LNCAP (cell line): ENCODE results near the gene MPI.

Source experiments
- TF ChIP-seq, protein P1 (sequence below): fragments of 450-650 bp; IDR thresholded peaks from 2 replicates; pipeline ENCODE4 v1.5.1; 2017; ENCODE audit warnings: mild to moderate bottlenecking

Gene MPI

DNA sequence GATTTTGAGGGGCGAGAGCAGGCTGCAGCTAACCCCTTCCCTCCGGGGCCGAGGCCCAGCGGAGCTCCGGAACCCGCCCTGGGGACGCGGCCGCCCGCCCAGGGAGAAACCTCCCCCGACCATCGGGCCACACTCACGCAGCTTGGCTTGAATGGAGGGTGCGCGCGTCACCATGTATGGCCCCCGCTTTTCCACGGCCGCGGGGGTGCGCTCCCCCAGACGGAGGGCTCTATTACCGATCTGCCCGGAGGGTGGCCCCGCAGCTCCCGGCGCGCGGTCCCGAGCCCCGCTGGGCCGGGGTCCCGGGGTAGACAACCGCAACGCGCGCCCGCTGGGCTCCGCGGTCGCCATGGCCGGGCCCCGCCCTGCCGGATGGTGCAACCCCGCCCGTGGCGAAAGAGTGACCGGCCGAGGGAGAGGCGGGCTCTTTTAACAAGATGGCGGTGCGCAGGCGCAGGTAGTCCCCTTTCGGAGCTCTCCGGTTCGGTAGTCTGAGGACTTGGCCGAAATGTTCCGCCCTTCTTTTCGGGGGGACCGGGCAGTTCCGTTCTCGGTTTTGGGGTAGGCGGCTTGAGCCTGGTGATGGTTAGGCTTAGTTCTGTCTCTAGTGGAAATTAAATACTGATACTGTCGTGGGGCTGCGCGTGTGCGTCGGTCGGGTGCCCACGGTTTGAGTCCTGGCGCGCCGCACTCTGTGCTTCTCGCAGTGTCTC is 16.8 kb downstream of the MPI start, which contains the start of gene FAM219B:
FAM219B (minus strand) TSS at position 402 of the 713 bp plus-strand sequence; CDS start at position 351, 51 bp downstream.
- TF ChIP-seq, protein P1, sequence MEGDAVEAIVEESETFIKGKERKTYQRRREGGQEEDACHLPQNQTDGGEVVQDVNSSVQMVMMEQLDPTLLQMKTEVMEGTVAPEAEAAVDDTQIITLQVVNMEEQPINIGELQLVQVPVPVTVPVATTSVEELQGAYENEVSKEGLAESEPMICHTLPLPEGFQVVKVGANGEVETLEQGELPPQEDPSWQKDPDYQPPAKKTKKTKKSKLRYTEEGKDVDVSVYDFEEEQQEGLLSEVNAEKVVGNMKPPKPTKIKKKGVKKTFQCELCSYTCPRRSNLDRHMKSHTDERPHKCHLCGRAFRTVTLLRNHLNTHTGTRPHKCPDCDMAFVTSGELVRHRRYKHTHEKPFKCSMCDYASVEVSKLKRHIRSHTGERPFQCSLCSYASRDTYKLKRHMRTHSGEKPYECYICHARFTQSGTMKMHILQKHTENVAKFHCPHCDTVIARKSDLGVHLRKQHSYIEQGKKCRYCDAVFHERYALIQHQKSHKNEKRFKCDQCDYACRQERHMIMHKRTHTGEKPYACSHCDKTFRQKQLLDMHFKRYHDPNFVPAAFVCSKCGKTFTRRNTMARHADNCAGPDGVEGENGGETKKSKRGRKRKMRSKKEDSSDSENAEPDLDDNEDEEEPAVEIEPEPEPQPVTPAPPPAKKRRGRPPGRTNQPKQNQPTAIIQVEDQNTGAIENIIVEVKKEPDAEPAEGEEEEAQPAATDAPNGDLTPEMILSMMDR = no peak

DNA sequence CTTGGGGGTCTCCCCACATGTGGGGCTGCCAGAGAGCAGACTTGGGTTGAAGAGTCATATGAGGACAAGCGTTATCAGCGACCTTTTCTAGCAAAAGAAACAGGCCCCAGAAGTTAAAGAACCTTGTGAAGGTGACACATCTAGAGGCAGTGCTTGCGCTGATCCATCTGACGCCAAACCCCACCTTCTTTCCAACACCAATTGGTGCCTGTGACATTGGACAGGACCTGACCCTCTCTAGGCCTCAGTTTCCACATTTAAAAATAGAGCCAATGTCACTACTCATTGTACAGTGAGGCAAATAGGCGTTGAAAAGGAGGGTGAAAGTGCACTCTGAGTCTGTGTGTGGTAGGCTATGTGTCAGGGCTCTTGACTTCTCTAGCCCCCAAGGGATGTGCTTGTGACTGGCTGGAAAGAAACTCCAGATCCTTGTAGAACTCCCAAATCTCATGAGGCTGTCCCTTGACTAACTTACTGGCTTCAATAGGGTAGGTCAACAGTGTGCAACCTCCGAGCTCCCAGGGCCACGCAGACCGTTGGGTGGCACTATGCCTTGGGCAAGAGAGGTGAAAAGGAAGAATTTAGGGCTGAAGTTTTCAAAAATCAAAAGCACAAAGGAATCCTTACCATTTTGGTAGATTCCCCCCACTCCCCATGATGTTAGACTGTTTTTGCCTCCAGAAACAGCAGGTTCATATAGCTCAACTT is 17.5 kb downstream of the MPI start:
- TF ChIP-seq, protein P1 = no peak

DNA sequence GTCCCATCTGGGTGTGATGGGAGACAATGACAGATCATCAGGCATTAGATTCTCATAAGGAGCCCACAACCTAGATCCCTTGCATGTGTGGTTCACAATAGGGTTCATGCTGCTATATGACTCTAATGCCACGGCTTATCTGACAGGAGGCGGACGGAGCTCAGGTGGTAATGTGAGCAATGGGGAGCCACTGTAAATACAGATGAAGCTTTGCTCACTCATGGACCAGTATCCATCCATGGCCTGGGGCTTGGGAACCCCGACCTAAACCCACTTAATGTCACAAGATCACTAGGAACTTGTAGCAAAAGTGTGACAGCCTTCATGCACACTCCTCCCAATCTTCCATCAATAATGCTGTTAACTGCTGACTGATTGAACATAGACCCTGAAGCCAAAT is 18.8 kb downstream of the MPI start:
- TF ChIP-seq, protein P1 = no peak

DNA sequence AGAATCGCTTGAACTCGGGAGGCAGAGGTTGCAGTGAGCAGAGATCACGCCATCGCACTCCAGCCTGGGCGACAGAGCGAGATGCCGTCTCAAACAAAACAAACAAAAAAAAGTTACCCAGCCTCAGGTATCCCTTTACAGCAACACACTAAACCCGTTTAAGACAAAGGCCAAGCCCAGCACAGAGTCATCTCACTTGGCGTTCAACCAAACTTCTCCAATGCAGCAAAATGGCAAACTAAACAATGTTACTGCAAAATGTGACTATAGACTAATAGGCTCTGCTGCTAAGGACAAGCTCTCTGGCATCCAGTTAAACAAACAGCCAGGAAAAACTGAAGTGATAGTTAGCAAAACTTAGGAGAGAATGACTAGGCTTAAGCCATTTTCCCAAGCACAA is 23.2 kb downstream of the MPI start:
- TF ChIP-seq, protein P1 = no peak

DNA sequence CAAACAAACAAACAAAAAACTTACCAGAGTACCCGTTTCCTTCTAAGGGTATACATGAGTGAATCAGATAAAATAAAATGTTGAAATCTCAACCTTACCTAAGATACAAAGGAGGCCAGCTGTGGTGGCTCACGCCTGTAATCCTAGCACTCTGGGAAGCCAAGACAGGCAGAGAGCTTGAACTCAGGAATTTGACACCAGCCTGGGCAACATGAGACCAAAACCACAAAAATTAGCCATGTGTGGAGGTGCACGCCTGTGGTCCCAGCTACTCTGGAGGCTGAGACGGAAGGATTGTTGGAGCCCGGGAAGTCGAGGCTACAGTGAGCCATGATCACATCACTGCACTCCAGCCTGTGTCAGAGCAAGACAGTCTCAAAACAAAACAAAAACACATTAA is 27.8 kb downstream of the MPI start:
- TF ChIP-seq, protein P1 = no peak

DNA sequence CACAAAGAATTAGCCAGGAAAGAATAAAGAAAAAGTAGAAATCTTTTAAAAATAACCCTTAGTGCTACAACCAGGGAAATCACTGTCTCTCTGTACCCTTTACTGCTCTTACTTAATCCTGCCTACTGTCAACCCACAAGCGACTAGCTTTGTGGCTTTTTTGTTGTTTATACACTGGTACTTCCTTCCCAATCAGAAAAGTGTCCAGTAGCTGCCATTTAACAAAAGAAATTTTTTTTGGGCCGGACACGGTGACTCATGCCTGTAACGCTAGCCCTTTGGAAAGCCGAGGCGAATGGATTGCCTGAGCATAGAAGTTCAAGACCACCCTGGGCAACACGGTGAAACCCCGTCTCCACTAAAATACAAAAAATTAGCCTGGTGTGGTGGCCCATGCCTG is 30.6 kb downstream of the MPI start:
- TF ChIP-seq, protein P1 = no peak

DNA sequence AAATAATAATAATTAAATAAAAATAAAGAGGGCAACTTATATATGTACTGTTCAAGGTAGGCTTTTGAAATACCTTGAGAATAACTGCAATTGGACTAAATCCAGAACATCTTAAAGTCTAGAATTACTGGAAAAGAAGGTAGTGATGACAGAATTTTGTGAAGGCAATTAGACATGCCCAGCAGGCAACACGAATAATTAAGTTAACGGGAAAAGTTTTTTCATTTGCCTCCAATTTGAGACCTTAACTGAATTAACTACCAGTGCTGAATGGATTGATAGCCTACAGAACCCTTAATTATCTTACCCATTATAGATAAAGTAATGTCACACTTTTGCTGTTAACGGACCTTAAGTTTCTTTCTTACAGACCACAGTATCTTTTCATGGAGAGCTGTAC is 34.7 kb downstream of the MPI start:
- TF ChIP-seq, protein P1 = no peak
